Activated naive CD4-positive, alpha-beta T cell treated with anti-CD3 and anti-CD28 coated beads, Interleukin-2, amount 10 ng/mL, durations not matched to agents 7 days and 5 days (primary cell): ENCODE measurements around the gene ZNF771.
"Not testable (repeated sequence)": the region's sequence is repeated elsewhere in the genome, so short reads cannot be mapped to it uniquely, and the experiment has no call there.

ENCODE experiments used
- CTCF ChIA-PET: fragments of 350-600 bp; sonication (Branson Sonifier 250); formaldehyde crosslinking; loops from one replicate; lab custom pipeline; 2021; ENCODE audit warnings: antibody characterized with exemption; lab: Charles Lee
- DNase-seq: peaks from one replicate; pipeline ENCODE4 v3.0.0-alpha.2; 2020
- H3K27ac Mint-ChIP-seq: one replicate; pipeline ENCODE4 v1.8.0; 2021; ENCODE audit warnings: mild to moderate bottlenecking, moderate library complexity, mixed read lengths
- H3K27me3 Mint-ChIP-seq: one replicate; pipeline ENCODE4 v1.8.0; 2021; ENCODE audit warnings: mild to moderate bottlenecking, mixed read lengths
- H3K36me3 Mint-ChIP-seq: one replicate; pipeline ENCODE4 v1.8.0; 2021; ENCODE audit warnings: mixed read lengths
- H3K4me1 Mint-ChIP-seq: one replicate; pipeline ENCODE4 v1.8.0; 2021; ENCODE audit warnings: mixed read lengths
- H3K4me3 Mint-ChIP-seq: one replicate; pipeline ENCODE4 v1.8.0; 2021; ENCODE audit warnings: mild to moderate bottlenecking, moderate library complexity, mixed read lengths
- H3K9me3 Mint-ChIP-seq: one replicate; pipeline ENCODE4 v1.8.0; 2021; ENCODE audit warnings: mixed read lengths

ZNF771 gene

GRCh38 chr16:30444231-30445148, 37.1 kb downstream of the ZNF771 start:
- H3K27me3 Mint-ChIP-seq, result no peaks in the 10 kb centered on the region
- H3K4me3 Mint-ChIP-seq, result peak overlapping the region; percentile 95
- H3K27ac Mint-ChIP-seq, result peak overlapping the region; percentile 65
- peaks cover 2% of the 10 kb centered on the region for H3K9me3 Mint-ChIP-seq
- CTCF ChIA-PET, result interaction anchor here (1.0 to 2.6 kb wide), 5 partner anchors 13 to 170 kb away, joined by 3 to 12 read pairs (median 3); partner anchors contain the start of gene DCTPP1
- no peak for DNase-seq
- peaks cover 49% of the 10 kb centered on the region for H3K4me1 Mint-ChIP-seq
- peaks cover 27% of the 10 kb centered on the region for H3K36me3 Mint-ChIP-seq

DNA sequence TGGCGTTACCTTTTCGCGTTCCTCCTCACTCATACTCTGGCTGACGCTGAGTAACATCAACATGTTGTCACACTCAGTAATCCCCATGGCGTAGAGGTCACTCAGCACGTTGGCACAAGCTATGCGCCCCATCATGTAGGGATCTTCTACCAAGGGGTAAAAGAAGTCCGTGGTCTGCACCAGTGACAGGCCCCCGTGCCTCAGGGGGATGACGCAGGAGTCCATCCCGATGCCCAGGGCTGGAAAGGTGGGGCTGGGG, 37.7 kb downstream of the ZNF771 start:
- no peak for DNase-seq

GRCh38 chr16:30445408-30446202, 38.2 kb downstream of the ZNF771 start, which contains the start of gene SEPHS2:
Gene SEPHS2 (minus strand): TSS chr16:30445874. CDS start chr16:30445727, 147 bp downstream.
- Mint-ChIP-seq H3K4me3 (peak within 1 kb of the TSS; percentile 95), H3K36me3 (peaks cover 27% of the 10 kb centered on the region), H3K4me1 (peaks cover 56% of the 10 kb centered on the region), H3K9me3 (peaks cover 2% of the 10 kb centered on the region), H3K27me3 (no peaks in the 10 kb centered on the region), H3K27ac (peak within 1 kb of the TSS; percentile 97)
- DNase-seq, result peak; percentile 99
- CTCF ChIA-PET, result interaction anchor here (2.0 to 2.6 kb wide), 2 partner anchors 15 to 16 kb away, joined by 8 to 12 read pairs; partner anchors contain the start of gene DCTPP1

More for the DNA sequence above, 37.7 kb downstream of the ZNF771 start:
- Mint-ChIP-seq H3K9me3 (peaks cover 2% of the 10 kb centered on the region), H3K27me3 (no peaks in the 10 kb centered on the region), H3K4me1 (peaks cover 52% of the 10 kb centered on the region), H3K4me3 (peak overlapping the region; percentile 95), H3K27ac (peak overlapping the region; percentile 65), H3K36me3 (peaks cover 27% of the 10 kb centered on the region)
- CTCF ChIA-PET, result interaction anchor here (1.1 to 2.6 kb wide), 2 partner anchors 14 to 35 kb away, joined by 3 to 12 read pairs; partner anchors contain the start of gene DCTPP1

DNA sequence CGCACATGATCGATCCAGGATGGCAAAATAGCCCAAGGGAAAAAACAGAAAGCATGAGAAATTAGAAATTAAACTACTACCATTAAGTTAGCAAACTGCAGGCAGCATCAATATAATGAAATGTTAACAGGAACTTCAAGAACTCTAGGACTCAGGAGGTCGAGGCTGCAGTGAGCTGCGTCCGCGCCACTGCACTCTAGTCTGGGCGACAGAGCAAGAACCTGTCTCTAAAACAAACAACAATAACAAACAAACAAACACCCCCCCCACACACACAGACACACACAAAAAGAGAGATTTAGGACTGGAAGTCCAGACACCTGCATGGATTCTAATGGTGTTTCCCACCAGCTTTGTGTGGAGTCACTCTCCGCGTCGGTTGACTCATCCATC, 38.8 kb downstream of the ZNF771 start:
- peaks cover 60% of the 10 kb centered on the region for H3K4me1 Mint-ChIP-seq
- H3K9me3 Mint-ChIP-seq, result peaks cover 2% of the 10 kb centered on the region
- H3K36me3 Mint-ChIP-seq, result peaks cover 27% of the 10 kb centered on the region
- peak overlapping the region; percentile 97 for H3K27ac Mint-ChIP-seq
- H3K27me3 Mint-ChIP-seq, result no peaks in the 10 kb centered on the region
- CTCF ChIA-PET, result interaction anchor here (2.0 kb wide), 1 partner anchor 16 kb away, joined by 8 read pairs; the partner anchor contains the start of gene DCTPP1
- no peak for DNase-seq
- peak overlapping the region; percentile 95 for H3K4me3 Mint-ChIP-seq

DNA sequence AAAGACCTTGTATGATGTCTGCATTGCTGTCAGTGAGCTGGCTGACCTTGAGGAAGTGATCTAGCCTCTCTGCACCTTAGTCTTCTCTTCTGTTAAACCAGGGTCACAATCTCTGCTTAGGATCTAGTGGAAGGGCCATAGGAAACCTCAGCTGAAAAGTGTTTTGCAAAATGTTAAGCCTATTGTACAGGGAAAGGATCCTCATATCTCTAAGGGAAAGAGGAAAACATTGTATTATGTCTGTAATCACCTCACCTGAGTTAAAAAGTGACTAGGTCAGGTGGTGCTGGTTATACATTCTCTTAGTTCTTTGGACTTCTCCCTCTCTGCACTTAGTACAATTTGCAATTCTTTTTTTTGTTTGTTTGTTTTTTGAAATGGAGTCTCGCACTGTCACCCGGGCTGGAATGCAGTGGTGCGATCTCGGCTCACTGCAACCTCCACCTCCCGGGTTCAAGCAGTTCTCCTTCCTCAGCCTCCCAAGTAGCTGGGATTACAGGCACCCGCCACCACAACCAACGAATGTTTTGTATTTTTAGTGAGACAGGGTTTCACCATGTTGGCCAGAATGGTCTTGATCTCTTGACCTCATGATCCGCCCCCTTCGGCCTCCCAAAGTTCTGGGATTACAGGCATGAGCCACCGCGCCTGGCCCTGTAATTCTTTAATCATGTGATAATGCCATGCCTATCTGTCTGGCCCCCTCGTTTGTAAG, 40.3 kb downstream of the ZNF771 start:
- Mint-ChIP-seq H3K36me3 (peaks cover 25% of the 10 kb centered on the region), H3K9me3 (peaks cover 2% of the 10 kb centered on the region), H3K27ac (no peak overlapping the region), H3K4me3 (no peak overlapping the region), H3K4me1 (peaks cover 67% of the 10 kb centered on the region), H3K27me3 (no peaks in the 10 kb centered on the region)
- DNase-seq, result no peak
- CTCF ChIA-PET, result interaction anchor here (0.7 to 3.5 kb wide), 8 partner anchors 9 to 168 kb away, joined by 3 to 39 read pairs (median 4); partner anchors contain the start of genes DCTPP1, ITGAL and ZNF747

GRCh38 chr16:30449116-30449435, 41.7 kb downstream of the ZNF771 start:
- peaks cover 64% of the 10 kb centered on the region for H3K4me1 Mint-ChIP-seq
- peaks cover 2% of the 10 kb centered on the region for H3K9me3 Mint-ChIP-seq
- no peak for DNase-seq
- no peaks in the 10 kb centered on the region for H3K27me3 Mint-ChIP-seq
- CTCF ChIA-PET, result interaction anchor here (0.6 to 3.5 kb wide), 20 partner anchors 9 to 160 kb away, joined by 3 to 39 read pairs (median 8); partner anchors contain the start of genes DCTPP1, ITGAL and ZNF747
- no peak overlapping the region for H3K27ac Mint-ChIP-seq
- no peak overlapping the region for H3K4me3 Mint-ChIP-seq
- peaks cover 13% of the 10 kb centered on the region for H3K36me3 Mint-ChIP-seq

DNA sequence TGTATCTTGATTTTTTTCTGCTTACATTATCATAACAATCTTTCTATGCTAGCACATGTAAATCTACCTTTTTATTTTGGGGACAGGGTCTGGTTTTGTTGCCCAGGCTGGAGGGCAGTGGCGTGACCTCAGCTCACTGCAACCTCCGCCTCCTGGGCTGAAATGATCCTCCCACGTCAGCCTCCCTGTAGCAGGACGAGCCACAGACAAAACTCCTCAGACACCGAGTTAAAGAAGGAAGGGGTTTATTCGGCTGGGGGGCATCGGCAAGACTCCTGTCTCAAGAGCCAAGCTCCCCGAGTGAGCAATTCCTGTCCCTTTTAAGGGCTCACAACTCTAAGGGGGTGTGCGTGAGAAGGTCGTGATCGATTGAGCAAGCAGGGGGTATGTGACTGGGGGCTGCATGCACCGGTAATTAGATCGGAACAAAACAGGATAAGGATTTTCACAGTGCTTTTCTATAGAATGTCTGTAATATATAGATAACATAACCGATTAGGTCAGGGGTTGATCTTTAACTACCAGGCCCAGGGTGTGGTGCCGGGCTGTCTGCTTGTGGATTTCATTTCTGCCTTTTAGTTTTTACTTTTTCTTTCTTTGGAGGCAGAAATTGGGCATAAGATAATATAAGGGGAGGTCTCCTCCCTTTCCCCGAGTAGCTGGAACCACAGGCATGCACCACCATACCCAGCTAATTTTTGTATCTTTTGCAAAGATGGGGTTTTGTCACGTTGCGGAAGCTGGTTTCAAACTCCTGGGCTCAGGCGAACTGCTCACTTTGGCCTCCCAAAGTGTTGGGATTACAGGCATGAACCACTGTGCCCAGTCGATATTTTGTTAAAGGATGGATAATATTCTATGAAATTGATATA, 45.5 kb downstream of the ZNF771 start:
- not testable (repeated sequence) for H3K9me3 Mint-ChIP-seq, H3K27me3 Mint-ChIP-seq, DNase-seq, H3K4me3 Mint-ChIP-seq, H3K36me3 Mint-ChIP-seq
- CTCF ChIA-PET, result interaction anchor here (0.9 kb wide), 1 partner anchor 27 kb away, joined by 4 read pairs; no protein-coding TSS in a partner anchor
- peak overlapping the region; percentile 67 for H3K27ac Mint-ChIP-seq
- peaks cover 70% of the 10 kb centered on the region for H3K4me1 Mint-ChIP-seq

DNA sequence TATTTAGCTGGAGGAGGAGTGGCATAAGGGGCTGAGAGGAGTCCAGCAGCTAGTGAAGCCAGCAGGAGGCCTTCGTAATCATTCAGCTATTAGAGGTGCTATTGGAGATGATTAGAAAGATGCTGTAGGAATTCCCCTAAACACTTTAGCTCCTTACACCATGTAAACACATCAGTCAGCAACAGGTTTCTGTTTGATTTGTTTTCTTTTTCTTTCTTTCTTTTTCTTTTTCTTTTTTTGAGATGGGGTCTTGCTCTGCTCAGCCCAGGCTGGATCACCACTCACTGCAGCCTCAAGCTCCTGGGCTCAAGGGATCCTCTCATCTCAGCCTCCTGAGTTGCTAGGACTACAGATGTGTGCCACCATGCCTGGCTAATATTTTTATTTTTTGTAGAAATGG, 48.9 kb downstream of the ZNF771 start:
- Mint-ChIP-seq H3K36me3 (peaks cover 2% of the 10 kb centered on the region), H3K9me3 (no peaks in the 10 kb centered on the region), H3K4me1 (peaks cover 77% of the 10 kb centered on the region), H3K4me3 (no peak overlapping the region), H3K27me3 (peaks cover 4% of the 10 kb centered on the region), H3K27ac (peak overlapping the region; percentile 74)
- CTCF ChIA-PET, result interaction anchor here (1.3 to 7.5 kb wide), 3 partner anchors 9 to 27 kb away, joined by 4 to 57 read pairs (median 4); partner anchors contain the start of genes DCTPP1 and ITGAL
- no peak for DNase-seq

DNA sequence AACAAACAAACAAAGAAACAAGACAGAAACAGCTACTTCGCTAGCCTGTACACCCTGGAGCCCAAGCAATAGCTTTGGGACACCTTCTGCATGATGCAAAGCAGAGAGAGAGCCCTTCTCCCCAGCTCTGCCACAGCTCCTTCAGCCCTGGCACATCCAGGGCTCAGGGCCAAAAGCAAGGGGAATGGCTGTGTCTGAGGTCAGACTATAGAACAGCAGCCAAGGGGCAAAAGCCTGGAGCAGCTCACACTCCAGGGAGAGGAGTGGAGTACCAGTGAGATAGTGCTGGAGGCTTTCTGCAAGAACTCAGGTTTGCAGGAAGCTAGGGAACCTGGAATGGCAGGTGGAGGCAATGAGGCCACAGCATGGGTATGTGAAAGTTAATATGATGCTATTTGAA, 49.9 kb downstream of the ZNF771 start:
- H3K36me3 Mint-ChIP-seq, result peaks cover 2% of the 10 kb centered on the region
- peaks cover 4% of the 10 kb centered on the region for H3K27me3 Mint-ChIP-seq
- peak overlapping the region; percentile 88 for H3K27ac Mint-ChIP-seq
- H3K9me3 Mint-ChIP-seq, result no peaks in the 10 kb centered on the region
- DNase-seq, result no peak
- CTCF ChIA-PET, result interaction anchor here (1.0 to 7.5 kb wide), 4 partner anchors 8 to 27 kb away, joined by 3 to 57 read pairs (median 9); partner anchors contain the start of genes DCTPP1 and ITGAL
- peaks cover 84% of the 10 kb centered on the region for H3K4me1 Mint-ChIP-seq
- H3K4me3 Mint-ChIP-seq, result no peak overlapping the region

GRCh38 chr16:30457743-30458560, 50.5 kb downstream of the ZNF771 start:
- Mint-ChIP-seq H3K4me3 (peak overlapping the region; percentile 66), H3K36me3 (peaks cover 2% of the 10 kb centered on the region), H3K27me3 (peaks cover 4% of the 10 kb centered on the region), H3K9me3 (no peaks in the 10 kb centered on the region), H3K4me1 (peaks cover 84% of the 10 kb centered on the region), H3K27ac (peak overlapping the region; percentile 98)
- CTCF ChIA-PET, result interaction anchor here (1.0 to 7.5 kb wide), 4 partner anchors 9 to 28 kb away, joined by 3 to 57 read pairs (median 9); partner anchors contain the start of genes DCTPP1 and ITGAL
- no peak for DNase-seq

DNA sequence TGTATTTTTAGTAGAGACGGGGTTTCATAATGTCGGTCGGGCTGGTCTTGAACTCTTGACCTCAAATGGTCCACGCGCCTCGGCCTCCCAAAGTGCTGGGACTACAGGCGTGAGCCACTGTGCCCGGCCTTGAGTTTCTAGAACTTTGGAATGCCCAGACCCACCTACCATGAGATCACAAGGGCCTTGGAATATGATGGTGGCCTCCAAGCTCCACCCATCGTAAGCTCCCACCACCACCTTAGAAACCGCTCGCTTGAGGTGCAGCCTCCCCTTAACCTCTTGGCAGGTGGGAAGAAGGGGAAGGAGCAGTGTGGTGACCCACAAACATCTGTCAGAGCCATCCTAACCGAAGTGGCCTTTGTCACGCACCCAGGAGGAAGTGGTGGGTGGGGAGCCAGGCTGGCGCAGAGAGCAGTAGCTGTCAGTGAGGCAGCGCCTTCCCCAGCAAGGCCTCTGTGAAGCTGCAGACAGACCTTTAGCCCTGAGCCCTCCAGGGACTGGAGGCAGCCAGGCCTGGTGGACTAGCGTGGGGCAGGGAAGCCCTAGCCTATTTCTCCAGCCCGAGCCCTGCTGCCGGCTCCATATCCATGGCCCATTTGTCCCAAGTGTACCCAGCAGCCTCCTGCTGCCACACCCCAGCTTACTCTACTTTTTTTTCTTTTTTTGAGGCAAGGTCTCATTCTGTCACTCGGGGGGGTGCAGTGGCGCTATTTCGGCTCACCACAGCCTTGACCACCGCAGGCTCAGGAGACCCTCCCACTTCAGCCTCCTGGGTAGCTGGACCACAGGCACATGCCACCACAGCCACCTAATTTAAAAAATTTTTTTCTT, 51.4 kb downstream of the ZNF771 start:
- Mint-ChIP-seq H3K4me1 (peaks cover 87% of the 10 kb centered on the region), H3K4me3 (peak overlapping the region; percentile 66), H3K27me3 (peaks cover 4% of the 10 kb centered on the region), H3K27ac (peak overlapping the region; percentile 98), H3K36me3 (peaks cover 2% of the 10 kb centered on the region), H3K9me3 (no peaks in the 10 kb centered on the region)
- CTCF ChIA-PET, result interaction anchor here (1.7 to 7.5 kb wide), 3 partner anchors 10 to 29 kb away, joined by 4 to 57 read pairs (median 14); partner anchors contain the start of genes DCTPP1 and ITGAL
- DNase-seq, result peak; percentile 94
